Superior temporal gyrus (tissue), 1 donor: Measurements from ENCODE around the gene ROCK2.

Experiments
- DNase-seq: peaks from one replicate; pipeline ENCODE4 v3.0.0-alpha.2; 2016; ENCODE audit errors: extremely low spot score

ROCK2 gene

DNA sequence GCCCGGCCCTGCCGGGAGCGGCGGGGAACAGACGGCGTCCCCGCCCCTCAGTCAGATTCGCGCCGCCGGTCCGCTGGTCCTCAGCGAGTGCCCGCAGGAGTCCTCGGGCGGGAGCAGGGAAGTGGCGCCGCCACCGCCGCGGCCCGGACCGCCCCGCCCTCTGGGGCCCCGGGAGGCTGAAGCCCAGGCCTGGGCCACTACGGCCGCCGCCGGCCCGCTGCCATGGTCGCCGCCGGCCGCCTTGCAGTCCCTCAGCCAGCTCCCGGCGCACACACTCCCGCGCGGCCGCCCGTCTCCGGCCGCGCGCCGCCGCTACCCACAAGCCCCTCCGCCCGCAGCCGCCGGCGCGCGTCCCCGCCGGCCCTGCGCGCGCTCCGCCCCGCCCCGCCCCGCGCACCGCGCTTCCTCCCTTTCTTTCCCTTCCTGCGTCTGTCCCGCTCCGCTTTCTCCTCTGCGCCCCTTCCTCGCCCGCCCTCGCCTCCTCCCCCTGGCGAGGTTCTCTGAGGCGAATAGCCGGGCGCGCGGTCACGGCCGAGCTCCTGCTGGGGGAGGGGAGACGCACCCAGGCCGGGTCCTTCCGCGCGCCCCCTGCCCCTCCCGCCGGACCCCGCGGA lies at the start of gene ROCK2:
ROCK2 (minus strand) TSS at position 295 of the 614 bp plus-strand sequence. CDS start 500 bp downstream, outside the sequence.
- DNase-seq: peak; percentile 70

DNA sequence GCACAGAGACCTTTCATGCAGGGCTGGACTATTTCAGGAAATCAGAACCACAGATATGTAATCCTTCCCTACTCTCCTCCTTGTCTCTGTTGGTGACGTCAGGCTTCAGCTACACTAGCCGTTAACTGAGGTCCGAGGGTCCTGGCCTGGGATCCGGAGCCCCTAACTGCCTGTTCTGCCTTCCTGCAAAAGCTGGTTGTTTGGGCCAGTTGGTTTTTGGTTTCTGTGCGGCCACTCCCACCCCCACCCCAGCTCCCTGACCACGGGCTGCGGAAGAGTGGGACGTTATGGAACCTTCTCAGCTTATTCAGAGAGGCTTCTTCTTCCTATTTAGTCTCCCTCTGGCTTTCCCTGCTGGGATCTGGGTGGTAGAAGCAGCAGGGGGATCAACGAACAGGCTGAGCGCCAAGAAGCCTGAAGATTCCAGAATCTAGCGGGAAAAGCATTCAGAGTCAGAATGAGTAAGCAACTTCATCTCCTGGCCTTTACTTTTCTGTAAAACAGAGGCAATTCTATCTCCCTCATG lies 49.3 kb upstream of the ROCK2 start:
- DNase-seq: no peak

DNA sequence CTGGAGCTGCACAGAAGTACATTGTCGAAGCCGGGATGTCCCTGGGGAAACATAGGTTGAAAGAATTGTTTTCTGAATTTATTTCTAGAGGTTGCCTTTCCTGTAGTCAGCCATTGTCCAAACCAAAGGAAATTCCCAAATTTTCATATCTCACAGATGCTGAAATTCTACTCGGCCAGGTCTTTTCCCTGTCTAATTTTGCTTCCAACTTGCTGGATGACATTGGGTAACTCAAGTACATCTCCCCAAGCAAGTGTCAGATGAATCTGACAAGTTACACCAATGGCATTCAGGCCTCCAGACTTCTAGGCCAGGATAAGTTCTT lies 47.5 kb upstream of the ROCK2 start:
- DNase-seq: no peak

DNA sequence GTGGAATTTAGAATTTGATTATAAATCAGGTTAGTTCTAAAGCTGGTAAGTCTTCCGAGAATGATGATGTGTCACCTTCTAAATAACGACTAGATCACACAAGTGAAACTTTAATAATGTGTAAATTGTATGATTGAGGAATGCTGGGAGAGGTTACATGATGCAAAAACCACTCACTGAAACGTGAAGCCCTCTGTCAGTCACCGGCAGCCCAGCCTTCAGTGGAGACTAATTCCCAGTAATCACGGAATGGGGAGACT lies 45.9 kb upstream of the ROCK2 start:
- DNase-seq: no peak

DNA sequence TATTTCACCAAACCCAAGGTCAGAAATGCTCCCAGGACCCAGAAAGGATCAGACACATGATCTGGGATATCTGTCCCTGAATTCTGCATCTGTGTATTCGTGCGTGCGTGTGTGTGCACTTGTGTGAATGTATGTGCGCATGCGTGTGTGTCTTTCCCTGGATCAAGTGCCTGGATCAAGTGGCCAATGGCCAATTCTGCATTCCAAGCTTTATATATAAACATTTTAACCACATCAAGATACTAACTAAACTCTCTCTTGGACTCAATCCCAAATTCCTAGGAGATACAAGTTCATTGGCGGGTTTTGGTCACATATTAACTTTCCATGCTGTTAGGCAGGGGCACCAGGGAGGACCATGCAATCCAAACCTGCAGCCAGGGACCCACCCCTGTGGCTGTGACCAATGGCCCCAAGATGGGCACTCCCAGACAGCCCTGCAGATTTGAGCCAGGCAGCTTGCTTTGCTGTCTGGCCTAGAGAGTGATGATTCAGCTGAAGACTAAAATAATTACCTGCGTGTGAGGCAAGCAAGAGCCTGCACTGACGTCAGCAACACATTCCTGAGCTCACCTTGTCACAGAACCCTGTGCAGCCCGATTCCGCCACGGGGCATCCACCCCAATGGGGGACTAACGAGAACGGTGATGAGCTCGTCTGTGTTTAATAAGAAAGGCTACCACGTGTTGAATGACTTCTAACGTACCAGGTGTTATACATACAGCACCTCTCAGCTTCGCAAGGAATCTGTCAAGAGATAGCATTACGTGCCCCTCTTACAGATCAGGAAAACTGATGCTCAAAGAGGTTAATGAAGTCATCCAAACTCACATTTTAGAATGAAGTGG lies 45.3 kb upstream of the ROCK2 start:
- DNase-seq: no peak

DNA sequence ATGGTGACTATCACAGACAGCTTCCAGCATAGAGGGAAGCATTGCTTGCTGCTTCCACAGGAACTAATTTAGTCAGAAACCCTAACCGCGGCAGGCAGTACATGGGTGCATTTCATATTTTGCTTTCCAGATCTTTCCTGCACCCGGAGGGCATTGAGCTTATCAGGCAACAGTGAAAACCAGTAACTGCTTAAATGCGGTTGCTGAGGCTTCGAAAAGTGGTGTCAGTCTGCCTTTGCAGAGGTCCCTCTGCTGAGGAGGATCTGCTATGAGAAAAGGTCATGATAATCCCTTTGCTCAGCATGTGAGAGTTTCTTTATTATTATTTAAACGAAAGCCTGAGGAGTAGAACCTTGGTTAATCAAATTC lies 44.6 kb upstream of the ROCK2 start:
- DNase-seq: no peak

DNA sequence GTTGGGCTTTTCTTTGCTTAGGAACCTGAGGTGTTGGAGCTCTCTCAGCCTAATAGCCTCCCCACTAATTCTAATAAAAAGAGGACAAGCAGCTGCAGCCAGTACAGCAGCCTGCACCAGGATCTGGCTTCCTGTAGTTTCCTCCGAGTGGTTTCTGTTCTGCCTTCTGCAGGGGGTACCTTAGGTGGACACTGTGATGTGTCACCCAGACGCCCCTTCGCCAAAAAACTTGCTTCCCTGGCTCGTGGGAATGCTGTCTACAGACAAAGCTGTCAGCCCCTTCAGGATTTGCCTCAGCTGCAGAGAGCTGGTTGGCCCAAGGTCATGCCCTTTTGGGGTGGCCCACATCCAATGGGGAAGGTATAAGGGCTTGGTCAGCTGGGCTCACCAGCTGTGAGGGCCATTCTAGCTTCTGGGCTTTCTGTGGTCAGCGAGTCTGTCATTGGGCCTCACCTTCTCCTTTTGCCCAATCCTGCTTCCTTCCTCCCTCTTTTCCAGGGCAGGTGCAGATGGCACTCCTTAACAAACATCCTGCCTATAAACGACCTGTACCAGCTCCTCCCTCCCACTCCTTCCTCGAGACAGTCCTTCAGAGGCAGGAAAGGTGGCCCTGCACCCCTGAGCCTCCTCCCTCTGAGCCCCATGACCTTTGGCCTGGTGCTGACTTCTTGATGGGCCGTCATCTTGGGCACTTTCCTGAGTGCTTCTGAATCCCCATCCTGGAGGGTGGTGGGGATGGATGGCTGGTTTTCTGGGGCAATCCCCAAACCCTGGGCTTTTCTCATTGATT lies 44.0 kb upstream of the ROCK2 start:
- DNase-seq: no peak

DNA sequence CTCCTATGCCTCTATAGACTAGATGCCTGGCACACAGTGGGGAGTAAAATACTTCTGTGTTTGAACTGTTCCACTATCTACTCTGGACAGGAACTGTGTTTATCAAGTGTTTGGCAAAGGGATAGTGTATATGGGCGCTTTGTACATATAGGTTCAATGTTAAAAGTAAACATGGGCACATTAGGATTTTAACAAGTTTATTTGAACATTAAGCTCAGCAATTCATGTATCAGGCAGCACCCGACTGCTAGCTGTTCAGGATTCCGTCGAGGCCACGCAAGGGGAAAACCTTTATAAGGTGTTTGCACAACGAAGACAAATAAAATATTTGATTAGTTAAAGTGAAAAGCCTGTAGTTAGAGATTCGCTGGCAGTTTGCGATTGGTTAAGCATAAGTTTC lies 43.4 kb upstream of the ROCK2 start:
- DNase-seq: no peak

DNA sequence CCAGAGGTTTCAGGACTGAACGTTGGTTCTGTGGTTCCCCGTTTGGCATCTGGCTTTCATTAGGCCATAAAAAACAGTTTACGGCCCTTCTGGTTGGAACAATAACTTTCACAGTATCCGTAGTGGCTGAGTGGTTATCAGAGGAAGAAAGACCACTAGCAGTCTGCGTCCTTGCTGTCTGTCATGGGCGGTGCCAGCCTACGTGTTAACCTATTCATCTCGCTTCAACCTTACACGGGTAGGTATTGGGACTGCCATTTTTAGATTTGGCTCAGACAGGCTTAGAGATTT lies 42.6 kb upstream of the ROCK2 start:
- no peak for DNase-seq

DNA sequence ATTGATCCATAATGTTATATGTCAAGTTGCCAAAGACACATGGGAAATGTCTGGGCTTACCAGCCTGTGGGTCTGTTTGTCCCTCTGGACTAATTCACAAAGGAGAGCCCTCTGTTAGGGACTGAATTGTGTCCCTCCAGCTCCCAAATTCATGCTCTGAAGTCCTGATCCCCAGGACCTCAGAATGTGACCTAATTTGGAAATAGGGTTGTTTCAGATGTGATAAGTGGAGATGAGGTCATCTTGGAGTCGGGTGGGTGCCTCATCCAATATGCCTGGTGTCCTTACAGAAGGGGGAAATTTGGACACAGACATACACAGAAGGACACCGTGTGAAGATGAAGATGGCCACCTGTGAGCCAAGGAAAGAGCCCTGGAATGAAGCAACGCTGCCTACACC lies 41.4 kb upstream of the ROCK2 start:
- no peak for DNase-seq

DNA sequence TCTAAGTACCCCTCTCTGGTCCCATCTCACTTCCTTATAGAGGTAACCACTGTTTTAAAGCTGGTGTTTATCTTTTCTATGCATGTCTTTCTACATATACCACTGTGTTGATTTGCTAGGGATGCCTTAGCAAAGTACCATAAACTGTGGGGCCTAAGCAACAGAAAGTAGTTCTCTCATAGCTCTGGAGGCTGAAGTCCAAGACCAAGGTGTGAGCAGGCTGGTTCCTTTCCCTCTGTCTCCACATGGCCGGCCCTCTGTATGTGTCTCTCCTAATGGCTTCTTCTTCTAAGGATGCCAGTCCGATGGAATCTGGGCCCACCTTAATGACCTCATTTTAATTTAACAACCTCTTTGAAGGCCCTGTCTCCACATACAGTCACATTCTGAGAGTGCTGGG lies 40.8 kb upstream of the ROCK2 start:
- DNase-seq: no peak

DNA sequence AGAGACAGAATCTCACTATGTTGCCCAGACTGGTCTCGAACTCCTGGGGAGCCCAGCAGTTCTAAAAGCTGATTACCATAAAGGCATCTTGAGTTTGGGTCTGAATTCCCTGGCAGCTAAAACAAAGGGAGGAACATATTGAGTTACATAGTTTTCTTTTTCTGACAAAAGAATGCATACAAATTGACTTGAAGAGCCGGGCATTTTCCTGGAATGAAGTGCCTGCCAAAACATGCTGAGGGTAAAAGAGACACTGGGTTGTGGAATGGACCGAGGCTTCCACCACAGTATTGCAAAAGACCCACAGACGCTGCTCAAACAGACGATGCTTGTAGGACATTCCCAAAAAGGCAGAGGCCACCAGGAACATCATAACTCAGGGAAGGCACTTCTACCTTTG lies 35.1 kb upstream of the ROCK2 start:
- no peak for DNase-seq

DNA sequence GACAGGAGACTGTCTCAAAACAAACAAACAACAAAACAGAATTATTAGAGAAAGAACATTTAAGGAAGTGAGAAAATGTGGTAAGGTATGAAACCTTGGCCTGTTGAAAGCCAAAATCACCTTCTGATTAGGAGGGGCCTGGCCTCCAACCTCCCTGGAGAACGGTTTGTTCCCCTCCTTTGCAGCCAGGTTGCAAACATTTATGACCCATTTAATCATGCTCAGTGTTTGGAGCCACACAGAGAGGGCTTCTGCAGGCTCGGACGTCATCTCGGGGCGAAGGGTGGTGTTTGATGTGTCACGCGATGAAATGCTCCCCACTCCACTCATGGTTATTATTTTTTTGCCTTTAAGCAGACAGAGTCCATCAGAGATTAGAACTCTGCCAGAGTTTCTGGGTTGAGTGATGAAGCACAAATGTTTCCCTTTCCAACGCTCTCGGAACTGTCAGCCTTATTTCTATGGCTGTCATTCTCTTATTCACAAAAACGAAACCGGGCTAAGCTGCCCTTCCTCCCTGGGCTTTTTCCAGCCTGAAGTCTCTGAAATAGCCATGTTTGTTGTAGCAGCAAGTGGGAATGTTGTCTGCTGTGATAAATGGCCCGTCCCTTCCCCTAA lies 33.6 kb upstream of the ROCK2 start:
- DNase-seq: no peak

DNA sequence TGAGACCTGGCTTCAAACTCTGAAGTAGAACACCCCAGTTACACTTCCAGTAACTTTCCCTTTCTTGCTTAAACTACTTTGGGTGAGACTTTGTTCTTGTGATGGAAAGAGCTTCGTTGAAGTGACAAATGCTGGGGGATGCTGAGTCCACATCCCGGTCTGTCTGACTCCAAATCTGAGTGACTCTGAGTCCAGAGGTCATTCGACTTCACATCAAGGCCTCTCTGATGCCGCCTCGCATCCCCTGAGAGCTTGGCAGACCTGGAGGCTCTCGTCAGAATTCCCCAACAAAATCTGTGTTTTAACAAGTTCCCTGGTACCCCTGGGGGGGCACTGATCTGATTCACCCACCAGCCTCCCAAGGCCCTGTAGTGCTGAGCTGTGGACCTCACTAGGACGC lies 31.6 kb upstream of the ROCK2 start:
- DNase-seq: no peak

DNA sequence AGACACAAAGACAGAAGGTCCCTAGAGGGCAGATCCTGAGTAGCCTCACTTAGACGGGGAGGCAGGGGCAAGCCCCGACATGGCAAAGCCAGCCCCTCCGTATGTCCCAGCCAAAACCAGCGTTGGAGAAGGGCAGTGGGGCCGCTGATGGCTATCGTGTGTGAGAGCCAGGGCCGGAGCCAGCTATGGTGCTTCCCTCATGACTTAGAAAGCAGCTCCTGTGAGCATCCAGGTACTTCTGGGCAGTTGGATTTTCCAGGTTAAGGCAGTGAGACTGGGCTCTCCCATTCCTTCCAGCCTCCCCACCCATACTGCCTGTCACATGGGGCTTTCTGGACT lies 31.2 kb upstream of the ROCK2 start:
- no peak for DNase-seq

DNA sequence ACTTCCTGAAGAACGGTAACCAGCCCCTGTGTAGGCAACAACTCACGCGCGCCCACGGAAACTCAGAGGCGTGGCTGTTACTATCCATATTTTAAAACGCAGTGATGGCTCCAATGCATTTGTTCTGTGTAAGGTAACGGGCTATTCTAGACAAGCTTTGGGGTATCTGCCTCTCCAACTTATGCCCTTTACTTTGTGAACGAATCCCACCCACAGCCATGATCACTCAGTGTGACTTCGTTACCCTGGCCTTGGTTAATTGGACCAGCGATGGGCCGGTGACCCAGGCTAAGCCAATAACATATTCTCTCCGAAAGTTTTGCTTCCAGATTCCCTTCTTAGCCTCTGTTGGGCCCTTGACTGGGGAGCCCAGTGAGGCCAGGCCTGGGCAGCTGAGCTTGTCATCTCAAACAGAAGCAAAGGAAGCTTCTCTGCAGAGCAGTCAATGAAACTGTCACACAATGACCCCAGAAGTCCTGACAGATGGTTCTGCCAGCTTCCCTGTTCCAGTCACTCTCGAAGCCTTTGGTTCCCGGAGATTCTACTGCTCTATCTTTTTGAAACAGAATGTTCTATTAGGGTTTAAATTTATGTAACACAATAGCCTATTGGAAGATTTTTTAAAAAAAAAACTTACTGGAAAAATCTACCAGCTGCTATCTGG lies 30.7 kb upstream of the ROCK2 start:
- DNase-seq: no peak

DNA sequence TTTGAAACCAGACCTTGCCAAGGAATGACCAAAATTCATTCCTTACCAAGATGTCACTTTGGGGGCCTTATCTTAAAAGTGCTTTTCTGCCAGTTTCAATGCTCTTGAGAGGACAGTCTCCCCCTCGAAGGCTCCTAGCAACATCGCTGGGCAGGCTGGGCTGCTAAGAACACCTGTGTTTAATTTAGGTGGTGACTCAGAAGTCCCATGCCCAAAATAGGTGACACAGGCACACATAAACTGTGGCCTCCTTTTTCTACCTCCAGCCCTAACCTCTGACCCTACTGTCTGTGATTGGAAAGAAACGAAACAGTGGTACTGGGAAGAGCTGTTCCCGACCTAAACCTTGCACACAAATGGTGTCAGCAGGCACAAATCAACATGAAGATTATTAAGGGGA lies 28.7 kb upstream of the ROCK2 start:
- no peak for DNase-seq

DNA sequence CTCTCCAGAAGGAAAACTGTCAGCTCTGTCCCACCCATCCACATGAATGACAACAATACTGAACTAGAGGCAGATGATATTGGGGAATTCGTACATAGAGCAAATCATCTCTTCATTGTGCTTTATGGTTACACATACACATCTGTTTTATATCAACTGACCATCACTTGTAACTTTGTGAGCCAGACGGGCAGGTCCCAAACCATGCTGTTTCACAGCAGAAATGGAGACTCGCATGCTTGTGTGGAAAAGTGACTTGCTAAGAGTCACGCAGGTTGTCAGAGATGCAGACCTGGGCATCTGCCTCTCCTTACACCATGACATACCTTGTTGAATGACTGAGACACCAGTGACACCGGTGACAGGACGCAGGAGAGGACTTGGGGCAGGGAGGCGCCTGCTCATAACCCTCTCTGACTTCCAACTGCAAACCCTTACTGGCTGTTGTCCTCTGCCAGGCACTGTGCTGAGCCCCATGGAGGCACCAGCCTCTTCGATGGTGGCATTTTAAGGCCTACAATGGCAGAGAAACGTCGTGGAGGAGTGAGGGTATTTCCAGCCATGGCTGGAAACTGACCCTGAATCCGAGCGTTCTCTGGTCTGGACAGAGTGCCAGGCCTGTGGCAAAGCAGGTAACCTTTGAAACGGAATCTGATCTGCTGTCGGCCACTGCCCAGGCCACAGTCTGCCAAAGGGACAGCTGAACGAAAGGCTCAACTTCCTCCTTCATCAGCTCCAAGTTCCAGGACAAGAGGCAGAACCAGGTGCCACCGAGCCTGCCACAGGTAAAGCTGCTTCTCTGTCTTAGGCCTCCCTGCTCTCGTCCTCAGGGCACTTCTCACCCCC lies 26.9 kb upstream of the ROCK2 start:
- no peak for DNase-seq

DNA sequence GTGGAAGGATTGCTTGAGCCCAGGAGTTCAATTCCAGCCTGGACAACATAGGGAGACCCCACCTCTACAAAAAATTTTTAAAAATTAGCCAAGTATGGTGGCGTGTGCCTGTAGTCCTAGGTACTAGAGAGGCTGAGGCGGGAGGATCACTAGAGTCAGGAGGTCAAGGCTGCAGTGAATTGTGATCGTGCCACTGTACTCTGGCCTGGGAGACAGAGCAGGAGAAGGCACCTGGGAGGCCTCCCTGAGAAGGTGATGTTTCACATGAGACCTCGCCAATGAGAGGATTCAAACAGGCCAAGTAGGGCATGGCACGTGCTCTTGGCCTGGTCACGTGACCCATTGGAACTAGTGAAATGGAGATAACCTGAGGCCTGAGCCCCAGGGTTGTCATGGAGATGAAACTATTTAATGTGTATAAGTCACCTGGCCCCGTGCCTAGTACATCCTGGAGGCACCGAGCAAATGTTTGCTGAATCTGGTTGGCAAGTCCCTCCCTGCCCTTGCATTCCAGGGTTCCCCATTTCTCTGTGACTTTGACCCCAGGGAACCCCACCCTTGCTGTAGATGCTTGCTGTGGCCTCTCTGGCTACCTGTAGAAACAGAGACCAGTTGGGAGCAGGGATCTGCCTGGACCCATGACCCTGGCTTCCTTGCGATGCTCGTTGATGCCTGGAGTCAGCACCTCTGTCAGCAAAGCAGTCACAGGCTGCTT lies 26.1 kb upstream of the ROCK2 start:
- DNase-seq: no peak

DNA sequence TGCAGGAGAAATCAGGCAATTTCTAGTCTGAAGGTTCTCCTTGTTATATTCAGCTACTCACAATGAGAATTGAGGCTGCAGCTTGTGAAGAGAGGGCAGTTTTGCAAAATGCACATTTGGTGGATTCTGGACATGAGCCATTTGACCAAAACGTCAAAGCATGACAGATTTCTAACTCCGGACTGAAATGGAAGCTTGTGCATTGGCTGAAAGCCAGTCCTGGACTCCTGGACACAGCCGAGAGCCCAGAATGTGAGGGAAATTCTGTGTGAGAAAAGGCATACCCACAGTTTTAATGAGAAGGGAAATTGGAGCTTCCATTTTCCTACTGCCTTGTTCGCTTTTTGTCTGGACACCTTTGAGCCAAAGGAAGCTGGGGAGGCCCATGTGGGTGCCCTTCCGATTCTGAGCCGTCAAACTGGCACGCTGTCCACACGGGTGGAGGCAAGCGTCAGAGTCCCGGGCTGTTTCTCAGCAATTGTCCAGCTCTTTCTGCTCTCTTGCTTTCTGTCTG lies 23.7 kb upstream of the ROCK2 start:
- peak; percentile 65 for DNase-seq
